ENCODE measurements around the gene A4GNT. TPM values are rescaled to one million over a fixed set of nuclear protein-coding genes. Genes with fewer than 3 reads are reported as not detected.
A peak's percentile ranks its signal among the peaks of the same experiment; 100 is the strongest.
"Not testable (repeated sequence)": the region's sequence is repeated elsewhere in the genome, so short reads cannot be mapped to it uniquely, and the experiment has no call there.

A4GNT gene
- total RNA-seq, 2 experiments from 2014 or later = not detected

DNA sequence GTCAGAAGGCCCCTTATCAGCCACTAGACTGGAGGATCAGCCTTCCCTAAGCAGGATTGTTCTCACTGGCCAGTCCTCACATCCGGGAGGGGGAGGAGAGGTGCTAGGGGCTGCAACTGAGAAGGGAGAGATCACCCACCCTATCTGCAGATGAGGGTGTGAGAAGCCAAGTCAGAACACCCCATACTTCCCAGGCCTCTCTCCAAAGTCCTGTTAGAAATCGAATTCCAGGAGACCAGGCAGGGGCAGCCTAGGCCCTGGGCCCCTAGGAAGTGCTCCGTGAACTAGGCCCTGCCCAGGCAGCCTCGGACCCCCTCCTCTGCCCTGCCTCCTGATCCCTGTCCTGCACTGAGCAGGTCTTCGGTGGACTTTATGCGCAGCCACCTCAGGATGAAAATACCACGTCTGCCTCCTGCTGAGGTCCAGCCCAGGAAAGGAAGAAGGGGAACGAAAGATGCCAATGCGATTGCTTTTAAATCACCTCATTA lies 17.7 kb downstream of the A4GNT start:
- Mint-ChIP-seq H3K36me3 (no peaks in the 10 kb centered on the region), H3K27me3 (peaks cover 44% of the 10 kb centered on the region), H3K4me1 (ENCODE audit: low read depth) (peaks cover 5% of the 10 kb centered on the region), H3K27ac (no peak overlapping the region), H3K9me3 (no peaks in the 10 kb centered on the region), H3K4me3 (peak overlapping the region; percentile 70)
- intact Hi-C loops (cut with micrococcal nuclease) = no loop called here
- ChIA-PET POLR2A (no interaction called here), CTCF (interaction anchor here (6.2 kb wide), 1 partner anchor 43 kb away, joined by 127 read pairs; no protein-coding TSS in a partner anchor)
- DNase-seq = no peak

DNA sequence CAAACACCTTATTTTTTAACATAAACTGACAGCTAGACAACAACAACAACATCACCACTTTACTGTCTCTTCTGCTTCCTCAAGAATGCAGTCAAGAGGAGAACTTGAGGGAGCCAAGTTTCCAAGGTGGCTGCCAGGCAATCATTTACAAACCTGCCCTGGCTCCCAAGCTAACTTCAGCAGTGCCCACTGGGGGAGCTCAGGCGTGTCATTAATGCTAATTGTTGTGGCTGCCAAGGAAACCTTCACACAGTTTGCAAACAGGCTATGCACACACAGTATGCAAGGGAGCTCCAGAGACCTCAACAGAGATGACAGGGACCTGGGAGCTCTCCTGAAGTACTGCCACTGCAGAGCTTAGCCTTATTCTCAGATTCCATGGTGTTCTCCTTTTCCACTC lies 18.9 kb downstream of the A4GNT start:
- DNase-seq = no peak
- ChIA-PET CTCF (interaction anchor here (1.0 to 1.1 kb wide), 2 partner anchors 31 to 44 kb away, joined by 3 read pairs; no protein-coding TSS in a partner anchor), POLR2A (no interaction called here)
- intact Hi-C loops (cut with micrococcal nuclease) = no loop called here
- Mint-ChIP-seq H3K36me3 (no peaks in the 10 kb centered on the region), H3K4me3 (no peak overlapping the region), H3K27me3 (peaks cover 42% of the 10 kb centered on the region), H3K27ac (no peak overlapping the region), H3K4me1 (ENCODE audit: low read depth) (peaks cover 5% of the 10 kb centered on the region), H3K9me3 (no peaks in the 10 kb centered on the region)

DNA sequence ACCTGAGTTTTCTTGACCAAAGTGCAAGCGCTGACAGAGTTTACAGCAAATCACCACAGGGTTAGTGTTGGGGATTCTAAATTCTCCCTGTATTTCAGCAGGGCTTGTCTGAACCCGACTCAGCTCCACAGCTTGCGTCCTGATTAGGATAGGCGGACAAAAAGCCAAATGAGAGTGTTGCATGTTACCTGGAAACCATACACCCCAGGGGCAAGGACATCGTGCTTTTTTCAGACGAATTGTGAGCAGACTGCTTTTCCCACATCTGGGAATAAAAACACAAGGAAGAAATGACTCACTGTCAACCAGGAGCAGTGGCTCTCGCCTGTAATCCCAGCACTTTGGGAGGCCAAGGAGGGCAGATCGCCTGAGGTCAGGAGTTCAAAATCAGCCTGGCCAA lies 19.8 kb downstream of the A4GNT start:
- no peaks in the 10 kb centered on the region for H3K9me3 Mint-ChIP-seq
- intact Hi-C loops (cut with micrococcal nuclease) = no loop called here
- DNase-seq = no peak
- ChIA-PET CTCF (no interaction called here), POLR2A (no interaction called here)
- peaks cover 5% of the 10 kb centered on the region for H3K4me1 Mint-ChIP-seq (ENCODE audit: low read depth)
- peaks cover 42% of the 10 kb centered on the region for H3K27me3 Mint-ChIP-seq
- no peak overlapping the region for H3K4me3 Mint-ChIP-seq
- H3K36me3 Mint-ChIP-seq = no peaks in the 10 kb centered on the region
- H3K27ac Mint-ChIP-seq = no peak overlapping the region

DNA sequence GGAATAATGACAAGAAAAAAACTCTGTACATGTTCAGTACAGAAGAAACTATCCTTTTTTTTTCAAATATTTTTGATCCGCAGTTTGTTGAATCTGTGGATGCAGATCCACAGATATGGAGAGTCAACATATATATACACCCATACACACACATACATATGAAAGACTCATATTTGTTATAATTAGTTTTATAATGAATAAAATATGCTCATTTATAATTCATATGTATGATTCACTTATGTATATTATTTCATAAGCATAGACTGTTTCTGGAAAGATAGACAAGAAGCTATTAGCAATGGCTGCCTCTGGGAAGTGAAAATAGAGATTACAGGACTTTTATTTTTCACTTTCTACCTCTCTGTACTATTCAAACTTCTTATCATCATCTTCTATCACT lies 26.6 kb downstream of the A4GNT start:
- Mint-ChIP-seq H3K27me3 (peaks cover 5% of the 10 kb centered on the region), H3K4me1 (ENCODE audit: low read depth) (no peaks in the 10 kb centered on the region), H3K27ac (no peak overlapping the region), H3K4me3 (no peak overlapping the region), H3K9me3 (no peaks in the 10 kb centered on the region), H3K36me3 (no peaks in the 10 kb centered on the region)
- DNase-seq = no peak
- intact Hi-C loops (cut with micrococcal nuclease) = no loop called here
- CTCF ChIA-PET = no interaction called here
- POLR2A ChIA-PET = no interaction called here

DNA sequence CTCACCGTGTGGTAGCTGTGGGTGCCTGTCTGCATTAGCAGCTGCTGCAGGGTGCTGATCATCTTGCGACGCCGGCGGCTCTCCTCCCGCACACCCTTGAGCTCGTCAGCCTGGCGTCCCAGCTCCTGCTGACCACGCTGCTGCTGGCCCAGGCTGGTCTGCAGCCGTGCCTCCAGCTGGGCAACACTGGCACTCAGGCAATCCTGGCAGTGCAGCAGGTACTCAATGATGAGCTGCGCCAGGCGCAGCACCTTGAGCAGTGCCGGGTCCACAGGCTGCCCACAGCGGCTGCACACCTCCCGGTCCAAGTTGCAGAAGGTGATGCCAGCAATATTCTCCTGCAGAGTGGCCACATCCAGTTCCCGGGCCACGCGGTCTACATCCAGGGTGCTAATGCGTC lies 28.7 kb downstream of the A4GNT start:
- H3K27ac Mint-ChIP-seq = no peak overlapping the region
- H3K36me3 Mint-ChIP-seq = no peaks in the 10 kb centered on the region
- no peak overlapping the region for H3K4me3 Mint-ChIP-seq
- ChIA-PET POLR2A (no interaction called here), CTCF (interaction anchor here (1.3 kb wide), 1 partner anchor 15 kb away, joined by 3 read pairs; no protein-coding TSS in a partner anchor)
- H3K27me3 Mint-ChIP-seq = no peaks in the 10 kb centered on the region
- intact Hi-C loops (cut with micrococcal nuclease) = no loop called here
- H3K9me3 Mint-ChIP-seq = no peaks in the 10 kb centered on the region
- no peak for DNase-seq
- no peaks in the 10 kb centered on the region for H3K4me1 Mint-ChIP-seq (ENCODE audit: low read depth)

DNA sequence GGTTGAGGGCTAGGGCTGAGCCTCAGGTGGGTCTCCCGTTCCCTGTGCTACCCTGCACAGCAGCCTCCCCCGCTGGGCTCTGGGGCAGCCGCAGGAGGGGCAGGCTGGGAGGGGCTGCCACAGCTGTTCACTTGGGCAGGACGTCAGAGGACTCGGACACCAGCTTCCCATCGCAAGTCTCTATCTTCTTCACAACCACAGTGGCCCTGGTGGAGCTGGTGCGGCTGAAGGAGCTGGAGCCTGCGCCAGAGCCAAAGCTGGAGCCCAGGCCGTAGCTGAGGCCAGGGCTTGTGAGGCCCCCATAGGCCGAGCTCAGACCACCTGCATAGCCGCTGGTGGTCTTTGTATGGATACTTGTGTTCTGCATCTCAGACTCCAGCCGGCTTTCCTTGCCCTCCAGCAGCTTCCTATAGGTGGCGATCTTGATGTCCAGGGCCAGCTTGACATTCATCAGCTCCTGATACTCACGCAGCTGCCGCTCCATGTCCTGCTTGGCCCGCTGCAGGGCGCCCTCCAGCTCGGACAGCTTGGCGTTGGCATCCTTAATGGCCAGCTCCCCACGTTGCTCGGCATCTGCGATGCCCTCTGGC lies 30.7 kb downstream of the A4GNT start:
- H3K27me3 Mint-ChIP-seq; DNase-seq; POLR2A ChIA-PET; H3K27ac Mint-ChIP-seq; intact Hi-C loops (cut with micrococcal nuclease); H3K9me3 Mint-ChIP-seq; H3K36me3 Mint-ChIP-seq; H3K4me3 Mint-ChIP-seq; H3K4me1 Mint-ChIP-seq (ENCODE audit: low read depth): not testable (repeated sequence)
- CTCF ChIA-PET = interaction anchor here (0.7 to 1.2 kb wide), 3 partner anchors 14 to 31 kb away, joined by 3 read pairs; no protein-coding TSS in a partner anchor

DNA sequence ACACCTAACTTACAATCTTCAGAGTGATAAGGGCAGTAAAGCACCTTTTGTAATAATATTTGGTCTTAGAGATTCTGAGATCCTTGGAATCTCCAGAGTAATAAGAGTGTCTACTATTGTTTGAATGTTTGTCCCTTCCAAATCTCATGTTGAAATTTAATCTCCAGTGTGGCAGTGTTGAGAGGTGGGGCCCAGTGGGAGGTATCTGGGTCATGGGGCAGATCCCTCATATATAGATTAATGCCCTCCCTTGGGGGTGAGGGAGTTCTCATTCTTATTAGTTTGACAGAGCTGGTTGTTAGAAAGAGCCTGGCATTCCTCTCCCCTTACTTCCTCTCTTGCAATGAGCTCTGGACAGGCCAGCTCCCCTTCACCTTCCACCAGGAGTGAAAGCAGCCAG lies 32.8 kb downstream of the A4GNT start:
- intact Hi-C loops (cut with micrococcal nuclease) = no loop called here
- CTCF ChIA-PET = no interaction called here
- H3K4me1 Mint-ChIP-seq (ENCODE audit: low read depth) = no peaks in the 10 kb centered on the region
- POLR2A ChIA-PET = no interaction called here
- H3K4me3 Mint-ChIP-seq = no peak overlapping the region
- no peak overlapping the region for H3K27ac Mint-ChIP-seq
- DNase-seq = no peak
- H3K27me3 Mint-ChIP-seq = peaks cover 2% of the 10 kb centered on the region
- no peaks in the 10 kb centered on the region for H3K36me3 Mint-ChIP-seq
- H3K9me3 Mint-ChIP-seq = no peaks in the 10 kb centered on the region

DNA sequence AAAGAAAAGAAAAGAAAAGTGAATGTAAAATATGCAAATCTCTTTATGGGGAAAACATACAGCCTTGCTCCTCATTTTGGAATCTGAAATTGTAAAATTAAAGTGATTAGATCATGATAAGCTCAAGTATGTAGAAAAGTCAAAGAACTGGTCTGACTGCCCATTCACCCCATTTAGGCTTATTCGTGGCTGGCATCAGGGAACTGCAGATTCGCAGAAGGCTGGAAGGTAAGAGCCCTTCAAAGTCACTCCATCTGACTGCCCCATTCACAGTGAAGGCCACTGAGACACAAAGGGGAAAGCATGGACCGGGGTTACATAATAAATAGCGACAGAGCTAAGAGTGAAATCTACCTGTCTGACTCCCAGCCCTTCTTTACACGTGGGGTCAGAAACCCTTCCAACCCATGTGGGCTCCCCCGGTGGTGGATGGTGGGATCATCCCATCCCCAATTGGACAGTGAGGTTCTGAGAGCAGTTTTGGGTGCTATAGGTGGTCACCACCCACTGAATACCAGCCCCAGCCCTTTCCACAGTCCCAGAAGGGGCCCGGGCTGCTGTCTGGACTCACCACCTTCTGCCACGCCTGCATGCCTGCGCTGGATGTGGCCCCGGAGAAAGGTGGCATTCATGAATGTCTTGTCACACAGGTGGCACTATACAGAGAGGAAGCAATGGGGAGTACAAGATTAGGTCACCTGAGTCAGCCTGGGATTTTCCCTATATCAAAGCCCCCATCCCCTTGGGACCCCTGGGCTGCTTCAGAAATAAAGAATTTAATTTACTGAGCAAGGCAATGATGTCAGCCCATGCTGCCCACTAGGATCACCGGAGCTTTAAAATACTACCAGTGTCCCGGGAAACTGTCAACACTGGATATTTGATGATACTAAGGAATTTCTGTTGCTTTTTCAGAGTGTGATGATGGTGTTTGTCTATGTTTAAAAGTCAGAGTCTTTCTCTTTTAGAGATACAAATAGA lies 34.7 kb downstream of the A4GNT start:
- peaks cover 2% of the 10 kb centered on the region for H3K9me3 Mint-ChIP-seq
- no peak for DNase-seq
- intact Hi-C loops (cut with micrococcal nuclease) = loop anchor here (1.0 kb wide), 1 partner anchor 9 kb away; no protein-coding TSS in a partner anchor
- no peak overlapping the region for H3K4me3 Mint-ChIP-seq
- H3K27ac Mint-ChIP-seq = no peak overlapping the region
- CTCF ChIA-PET = interaction anchor here (0.8 to 1.1 kb wide), 2 partner anchors 11 to 21 kb away, joined by 3 read pairs; no protein-coding TSS in a partner anchor
- H3K36me3 Mint-ChIP-seq = no peaks in the 10 kb centered on the region
- no peaks in the 10 kb centered on the region for H3K4me1 Mint-ChIP-seq (ENCODE audit: low read depth)
- POLR2A ChIA-PET = no interaction called here
- peaks cover 4% of the 10 kb centered on the region for H3K27me3 Mint-ChIP-seq

DNA sequence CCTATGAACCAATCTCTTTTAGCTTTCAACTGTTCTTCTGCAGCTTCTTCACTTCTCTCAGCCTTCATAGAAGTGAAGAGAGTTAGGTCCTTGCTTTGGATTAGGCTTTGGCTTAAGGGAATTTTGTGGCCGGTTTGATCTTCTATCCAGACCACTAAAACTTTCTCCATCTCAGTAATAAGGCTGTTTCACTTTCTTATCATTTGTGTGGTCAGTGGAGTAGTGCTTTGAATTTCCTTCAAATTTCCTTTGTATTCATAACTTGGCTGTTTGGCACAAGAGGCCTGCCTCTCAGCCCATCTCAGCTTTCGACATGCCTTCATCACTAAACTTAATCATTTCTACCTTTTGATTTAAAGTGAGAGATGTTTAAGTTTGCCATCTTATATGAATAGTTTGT lies 38.5 kb downstream of the A4GNT start:
- DNase-seq = no peak
- Mint-ChIP-seq H3K27me3 (peaks cover 7% of the 10 kb centered on the region), H3K4me3 (no peak overlapping the region), H3K4me1 (ENCODE audit: low read depth) (no peaks in the 10 kb centered on the region), H3K36me3 (no peaks in the 10 kb centered on the region), H3K9me3 (peaks cover 2% of the 10 kb centered on the region), H3K27ac (no peak overlapping the region)
- ChIA-PET CTCF (interaction anchor here (1.3 to 1.6 kb wide), 3 partner anchors 10 to 27 kb away, joined by 3 to 7 read pairs (median 4); no protein-coding TSS in a partner anchor), POLR2A (no interaction called here)
- intact Hi-C loops (cut with micrococcal nuclease) = no loop called here

DNA sequence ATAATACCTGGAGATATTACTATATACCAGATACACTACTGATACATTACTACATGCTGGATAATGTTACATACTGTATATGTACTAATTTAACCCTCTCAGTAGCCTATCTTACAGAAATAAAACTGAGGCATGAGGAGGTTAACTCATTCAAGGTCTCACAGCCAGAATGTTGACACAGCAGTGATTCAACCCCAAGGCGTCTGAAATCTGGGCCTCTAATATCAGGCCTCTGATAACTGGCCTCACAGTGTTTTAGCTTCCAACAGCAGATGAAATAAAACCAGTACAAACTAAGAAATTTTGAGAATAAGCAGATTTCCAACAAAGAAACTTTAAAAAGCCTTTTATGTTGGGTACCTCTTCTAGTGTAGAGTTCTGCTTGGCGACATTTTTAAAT lies 40.2 kb downstream of the A4GNT start:
- Mint-ChIP-seq H3K4me1 (ENCODE audit: low read depth) (no peaks in the 10 kb centered on the region), H3K9me3 (peaks cover 2% of the 10 kb centered on the region), H3K36me3 (no peaks in the 10 kb centered on the region), H3K27me3 (peaks cover 10% of the 10 kb centered on the region), H3K4me3 (no peak overlapping the region), H3K27ac (no peak overlapping the region)
- ChIA-PET CTCF (interaction anchor here (0.9 kb wide), 1 partner anchor 23 kb away, joined by 3 read pairs; no protein-coding TSS in a partner anchor), POLR2A (no interaction called here)
- intact Hi-C loops (cut with micrococcal nuclease) = no loop called here
- no peak for DNase-seq

DNA sequence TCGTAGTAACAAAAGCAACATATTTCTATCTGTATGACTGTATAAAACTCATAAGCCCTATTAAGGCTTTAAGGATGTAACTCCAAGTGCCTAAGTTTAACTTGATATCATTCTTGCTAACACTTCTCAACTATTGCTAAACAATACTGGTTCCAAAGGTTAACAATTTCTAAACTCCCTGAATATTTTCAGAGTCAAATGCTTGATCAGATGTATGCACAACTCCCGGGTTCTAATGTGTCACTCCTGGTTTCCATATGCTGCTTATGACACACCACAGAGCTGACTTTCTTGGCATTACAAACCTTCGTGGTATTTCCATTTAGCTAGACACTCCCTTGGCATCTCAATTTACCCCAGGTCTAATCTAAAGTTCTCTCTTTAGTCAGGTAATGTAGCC lies 43.1 kb downstream of the A4GNT start:
- Mint-ChIP-seq H3K9me3 (peaks cover 2% of the 10 kb centered on the region), H3K4me3 (no peak overlapping the region), H3K27me3 (peaks cover 8% of the 10 kb centered on the region), H3K36me3 (no peaks in the 10 kb centered on the region), H3K4me1 (ENCODE audit: low read depth) (no peaks in the 10 kb centered on the region), H3K27ac (no peak overlapping the region)
- intact Hi-C loops (cut with micrococcal nuclease) = no loop called here
- POLR2A ChIA-PET = no interaction called here
- CTCF ChIA-PET = interaction anchor here (0.8 kb wide), 1 partner anchor 30 kb away, joined by 3 read pairs; no protein-coding TSS in a partner anchor
- DNase-seq = no peak

DNA sequence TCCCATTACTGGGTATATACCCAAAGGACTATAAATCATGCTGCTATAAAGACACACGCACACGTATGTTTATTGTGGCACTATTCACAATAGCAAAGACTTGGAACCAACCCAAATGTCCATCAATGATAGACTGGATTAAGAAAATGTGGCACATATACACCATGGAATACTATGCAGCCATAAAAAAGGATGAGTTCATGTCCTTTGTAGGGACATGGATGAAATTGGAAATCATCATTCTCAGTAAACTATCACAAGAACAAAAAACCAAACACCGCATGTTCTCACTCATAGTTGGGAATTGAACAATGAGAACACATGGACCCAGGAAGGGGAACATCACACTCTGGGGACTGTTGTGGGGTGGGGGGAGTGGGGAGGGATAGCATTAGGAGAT lies 46.4 kb downstream of the A4GNT start:
- POLR2A ChIA-PET; intact Hi-C loops (cut with micrococcal nuclease); H3K36me3 Mint-ChIP-seq; H3K4me3 Mint-ChIP-seq; DNase-seq; H3K9me3 Mint-ChIP-seq; H3K27me3 Mint-ChIP-seq; CTCF ChIA-PET; H3K27ac Mint-ChIP-seq: not testable (repeated sequence)
- peaks cover 24% of the 10 kb centered on the region for H3K4me1 Mint-ChIP-seq (ENCODE audit: low read depth)

Data from activated CD4-positive, alpha-beta memory T cell treated with anti-CD3 and anti-CD28 coated beads for 36 hours (primary cell).